GM19397 (cell line): ENCODE data around the gene KRTAP21-1.
"Not testable (repeated sequence)": the region's sequence is repeated elsewhere in the genome, so short reads cannot be mapped to it uniquely, and the experiment has no call there.

Experiments
- ATAC-seq: cut with Tn5 transposase; IDR thresholded peaks from one replicate; pipeline ENCODE4 v1.9.1; 2021; ENCODE audit warnings: mild to moderate bottlenecking, moderate library complexity; ENCODE audit not compliant: unreplicated experiment

Gene KRTAP21-1

GRCh38 chr21:30755328-30755727 lies at the start of gene KRTAP21-1:
TSS of gene KRTAP21-1 (minus strand) at chr21:30755428. CDS start at chr21:30755378, 50 bp downstream.
- not testable (repeated sequence) for ATAC-seq

GRCh38 chr21:30800605-30801004 lies 45.4 kb upstream of the KRTAP21-1 start:
- ATAC-seq = no peak

GRCh38 chr21:30793581-30794314 lies 38.5 kb upstream of the KRTAP21-1 start:
- no peak for ATAC-seq

GRCh38 chr21:30779249-30779648 lies 24.0 kb upstream of the KRTAP21-1 start:
- no peak for ATAC-seq

- ATAC-seq = no peak
These were observed 14.7 kb upstream of the KRTAP21-1 start for GRCh38 chr21:30769724-30770431.

- no peak for ATAC-seq
These were observed 5.5 kb upstream of the KRTAP21-1 start for GRCh38 chr21:30760776-30761175.

- ATAC-seq = no peak
These were observed 3.1 kb upstream of the KRTAP21-1 start for GRCh38 chr21:30758306-30758705.

- no peak for ATAC-seq
These were observed 8.1 kb downstream of the KRTAP21-1 start, which contains the start of gene KRTAP21-2 for GRCh38 chr21:30747159-30747558. TSS of gene KRTAP21-2 (minus strand) at chr21:30747259. CDS start at chr21:30747202, 57 bp downstream.

- ATAC-seq = no peak
These were observed 14.8 kb downstream of the KRTAP21-1 start for GRCh38 chr21:30740462-30740861.

- ATAC-seq = no peak
These were observed 22.2 kb downstream of the KRTAP21-1 start for GRCh38 chr21:30733026-30733425.

- no peak for ATAC-seq
These were observed 28.5 kb downstream of the KRTAP21-1 start for GRCh38 chr21:30726726-30727125.

GRCh38 chr21:30719401-30719800 lies 35.8 kb downstream of the KRTAP21-1 start:
- ATAC-seq = no peak

- no peak for ATAC-seq
These were observed 36.9 kb downstream of the KRTAP21-1 start, which contains the start of gene KRTAP21-3 for GRCh38 chr21:30718239-30718909. TSS of gene KRTAP21-3 (minus strand) at chr21:30718777. CDS start at chr21:30718759, 18 bp downstream.

GRCh38 chr21:30717105-30717504 lies 38.1 kb downstream of the KRTAP21-1 start:
- ATAC-seq = no peak

GRCh38 chr21:30714946-30715345 lies 40.3 kb downstream of the KRTAP21-1 start:
- no peak for ATAC-seq

- no peak for ATAC-seq
These were observed 40.8 kb downstream of the KRTAP21-1 start for GRCh38 chr21:30714456-30714855.

- no peak for ATAC-seq
These were observed 41.5 kb downstream of the KRTAP21-1 start for GRCh38 chr21:30713766-30714165.

GRCh38 chr21:30710499-30710898 lies 44.7 kb downstream of the KRTAP21-1 start:
- ATAC-seq = no peak

GRCh38 chr21:30707409-30707808 lies 47.8 kb downstream of the KRTAP21-1 start:
- ATAC-seq = no peak
